ENCODE measurements around the gene ADAM10.
"Not testable (repeated sequence)": the region's sequence is repeated elsewhere in the genome, so short reads cannot be mapped to it uniquely, and the experiment has no call there.

Gene ADAM10, protein sequence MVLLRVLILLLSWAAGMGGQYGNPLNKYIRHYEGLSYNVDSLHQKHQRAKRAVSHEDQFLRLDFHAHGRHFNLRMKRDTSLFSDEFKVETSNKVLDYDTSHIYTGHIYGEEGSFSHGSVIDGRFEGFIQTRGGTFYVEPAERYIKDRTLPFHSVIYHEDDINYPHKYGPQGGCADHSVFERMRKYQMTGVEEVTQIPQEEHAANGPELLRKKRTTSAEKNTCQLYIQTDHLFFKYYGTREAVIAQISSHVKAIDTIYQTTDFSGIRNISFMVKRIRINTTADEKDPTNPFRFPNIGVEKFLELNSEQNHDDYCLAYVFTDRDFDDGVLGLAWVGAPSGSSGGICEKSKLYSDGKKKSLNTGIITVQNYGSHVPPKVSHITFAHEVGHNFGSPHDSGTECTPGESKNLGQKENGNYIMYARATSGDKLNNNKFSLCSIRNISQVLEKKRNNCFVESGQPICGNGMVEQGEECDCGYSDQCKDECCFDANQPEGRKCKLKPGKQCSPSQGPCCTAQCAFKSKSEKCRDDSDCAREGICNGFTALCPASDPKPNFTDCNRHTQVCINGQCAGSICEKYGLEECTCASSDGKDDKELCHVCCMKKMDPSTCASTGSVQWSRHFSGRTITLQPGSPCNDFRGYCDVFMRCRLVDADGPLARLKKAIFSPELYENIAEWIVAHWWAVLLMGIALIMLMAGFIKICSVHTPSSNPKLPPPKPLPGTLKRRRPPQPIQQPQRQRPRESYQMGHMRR

GRCh38 chr15:58749532-58750337 is at the start of gene ADAM10:
TSS of gene ADAM10 (minus strand) at chr15:58749707. CDS start at chr15:58749534, 173 bp downstream.
- DNase-seq (ENCODE audit: low read depth): peak; percentile 98

DNA sequence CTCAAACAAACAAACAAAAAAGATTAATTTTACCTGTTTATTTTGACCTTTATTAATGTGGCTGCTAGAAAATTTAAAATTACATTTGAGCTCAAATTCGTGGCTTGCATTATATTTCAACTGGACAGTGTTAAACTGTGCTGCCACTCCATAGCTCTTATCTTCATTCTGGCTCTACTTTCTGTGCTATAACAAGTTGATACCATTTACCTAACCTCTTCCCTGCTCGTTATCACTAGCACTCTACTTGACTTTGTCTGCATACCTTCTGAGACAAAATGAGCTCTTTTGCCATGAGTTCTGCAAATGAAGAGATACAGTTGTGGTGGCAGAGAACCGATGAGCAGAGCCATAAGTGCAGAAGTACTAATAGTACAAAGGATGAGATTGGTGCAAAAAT is 48.0 kb upstream of the ADAM10 start:
- DNase-seq (ENCODE audit: low read depth): no peak

DNA sequence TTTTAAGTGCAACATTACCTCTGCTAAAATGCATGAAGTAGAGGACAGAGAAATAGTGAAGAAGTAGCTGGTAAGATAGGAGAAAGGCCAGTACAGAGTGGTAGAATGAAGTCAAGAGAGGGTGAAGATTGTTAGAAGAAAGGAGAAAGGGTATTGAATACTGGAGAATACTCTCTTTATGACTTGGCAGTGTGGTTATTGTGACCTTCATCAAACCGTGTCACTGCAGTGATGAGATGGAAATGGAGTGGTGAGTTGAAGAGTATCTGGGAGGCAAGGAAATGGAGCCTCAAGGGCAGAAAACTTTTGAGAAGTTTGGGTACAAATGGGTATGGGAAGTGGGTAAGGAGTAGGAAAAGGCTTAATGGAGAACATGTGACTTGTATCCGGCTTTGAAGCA is 46.3 kb upstream of the ADAM10 start:
- no peak for DNase-seq (ENCODE audit: low read depth)

DNA sequence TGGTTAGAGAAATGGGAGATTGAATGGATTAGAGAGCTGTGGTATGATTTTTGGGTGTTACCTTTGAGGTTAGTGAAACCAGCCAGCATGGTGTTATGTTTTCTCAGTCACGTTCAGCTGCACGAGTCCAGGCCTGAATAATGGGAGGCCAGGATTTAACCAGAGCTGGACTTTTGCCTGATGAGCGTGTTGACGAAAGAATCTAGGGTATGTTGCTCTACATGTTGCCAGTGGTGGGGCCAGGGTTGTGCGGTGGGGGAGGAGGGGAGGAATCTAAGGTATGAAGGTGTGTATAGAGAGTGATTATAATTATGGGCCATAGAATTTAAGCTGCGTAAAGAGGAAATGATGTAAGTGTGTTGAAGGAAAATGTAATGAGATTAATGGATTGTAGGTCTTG is 44.4 kb upstream of the ADAM10 start:
- DNase-seq (ENCODE audit: low read depth): no peak

DNA sequence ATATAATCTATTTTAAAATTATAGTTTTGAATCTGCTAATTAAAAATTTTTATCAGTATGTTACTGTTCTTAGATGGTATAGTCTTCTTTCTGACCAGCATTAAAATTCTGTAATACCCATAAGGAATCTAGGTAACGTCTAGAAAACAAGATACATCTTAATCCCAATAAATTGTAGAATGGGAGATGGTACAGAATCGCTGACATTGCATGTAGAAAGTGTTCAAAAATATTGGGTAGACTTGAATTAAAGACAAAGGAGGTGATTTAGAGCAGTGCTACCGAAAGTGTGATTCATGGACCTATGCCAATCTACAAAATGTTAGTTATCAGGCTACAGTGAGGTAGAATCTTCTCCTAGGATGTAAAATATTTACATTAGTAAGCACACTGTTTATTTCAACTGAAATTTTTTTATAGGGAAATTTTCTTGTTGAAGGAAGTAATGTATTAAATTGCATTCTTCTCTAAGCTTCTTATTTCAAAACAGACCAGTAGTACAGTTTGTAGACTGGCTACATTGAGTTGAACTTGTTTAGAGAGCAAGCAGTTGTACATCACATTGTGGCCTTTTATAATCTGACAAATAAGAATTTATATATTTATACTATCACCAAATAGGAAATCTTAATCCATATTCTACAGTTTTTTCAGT is 38.7 kb upstream of the ADAM10 start:
- DNase-seq (ENCODE audit: low read depth): no peak

- DNase-seq (ENCODE audit: low read depth): no peak
Observed at GRCh38 chr15:58785355-58785754, 35.8 kb upstream of the ADAM10 start.

- DNase-seq (ENCODE audit: low read depth): no peak
Observed at GRCh38 chr15:58779554-58779953, 30.0 kb upstream of the ADAM10 start.

DNA sequence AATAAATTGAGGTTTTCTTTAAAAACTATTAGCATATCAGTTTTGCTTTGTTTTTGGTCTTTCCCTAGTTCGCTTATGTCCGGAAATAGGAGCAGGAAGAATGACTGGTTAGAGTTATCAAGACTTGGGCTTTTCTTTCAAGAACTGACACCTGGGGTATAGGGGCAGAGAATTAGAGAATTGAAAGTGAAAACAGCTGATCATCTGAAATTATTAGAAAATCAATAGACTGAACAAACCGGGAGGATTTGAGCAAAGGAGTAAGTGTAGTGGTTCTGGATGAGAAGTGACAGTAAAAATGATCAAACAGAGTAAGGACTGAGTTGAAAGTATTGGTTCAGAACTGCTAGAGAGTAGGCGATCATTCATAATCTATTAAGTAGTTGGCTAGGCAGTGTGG is 27.6 kb upstream of the ADAM10 start:
- DNase-seq (ENCODE audit: low read depth): no peak

GRCh38 chr15:58775402-58775801 is 25.9 kb upstream of the ADAM10 start:
- DNase-seq (ENCODE audit: low read depth): no peak

- DNase-seq (ENCODE audit: low read depth): no peak
Observed at GRCh38 chr15:58773024-58773423, 23.5 kb upstream of the ADAM10 start.

GRCh38 chr15:58771621-58772250 is 22.2 kb upstream of the ADAM10 start:
- no peak for DNase-seq (ENCODE audit: low read depth)

- peak; percentile 84 for DNase-seq (ENCODE audit: low read depth)
Observed at GRCh38 chr15:58770857-58771620, 21.5 kb upstream of the ADAM10 start, which contains the start of gene MINDY2. TSS of gene MINDY2 (plus strand) at chr15:58771302. CDS start at chr15:58771396, 94 bp downstream.

DNA sequence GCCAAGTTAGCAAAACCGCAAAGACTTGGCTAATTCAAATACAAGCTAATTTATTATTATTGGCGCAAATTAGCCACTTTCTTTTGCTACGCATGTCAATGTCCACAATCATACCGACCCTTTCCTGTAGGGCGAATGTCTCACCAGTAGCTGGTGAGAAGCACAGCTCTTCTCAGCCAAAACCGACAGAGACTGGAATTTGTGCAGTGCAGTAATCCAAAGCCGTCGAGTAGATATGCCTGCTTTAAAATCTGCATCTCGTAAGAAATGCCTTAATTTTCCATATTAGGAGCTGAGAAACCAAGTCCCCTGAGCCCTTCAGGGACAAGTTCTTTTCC is 21.0 kb upstream of the ADAM10 start:
- DNase-seq (ENCODE audit: low read depth): no peak

GRCh38 chr15:58768601-58769004 is 19.1 kb upstream of the ADAM10 start:
- not testable (repeated sequence) for DNase-seq (ENCODE audit: low read depth)

DNA sequence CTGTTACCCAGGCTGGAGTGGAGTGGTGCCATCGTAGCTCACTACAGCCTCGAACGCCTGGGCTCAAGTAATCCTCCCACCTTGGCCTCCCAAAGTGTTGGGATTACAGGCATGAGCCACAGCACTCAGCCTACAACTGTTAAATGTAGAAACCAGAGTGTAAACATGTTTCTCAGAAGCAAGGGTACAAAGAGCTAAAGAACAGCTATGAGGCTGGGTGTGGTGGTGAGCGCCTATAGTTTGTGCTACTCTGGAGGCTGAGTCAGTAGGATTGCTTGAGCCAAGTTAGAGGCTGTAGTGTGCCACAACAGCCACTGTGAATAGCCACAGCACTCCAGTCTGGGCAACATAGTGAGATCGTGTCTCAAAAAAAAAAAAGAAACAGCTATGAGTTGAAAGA is 16.8 kb upstream of the ADAM10 start:
- no peak for DNase-seq (ENCODE audit: low read depth)

GRCh38 chr15:58764468-58764867 is 15.0 kb upstream of the ADAM10 start:
- no peak for DNase-seq (ENCODE audit: low read depth)

GRCh38 chr15:58762731-58763130 is 13.2 kb upstream of the ADAM10 start:
- DNase-seq (ENCODE audit: low read depth): no peak

DNA sequence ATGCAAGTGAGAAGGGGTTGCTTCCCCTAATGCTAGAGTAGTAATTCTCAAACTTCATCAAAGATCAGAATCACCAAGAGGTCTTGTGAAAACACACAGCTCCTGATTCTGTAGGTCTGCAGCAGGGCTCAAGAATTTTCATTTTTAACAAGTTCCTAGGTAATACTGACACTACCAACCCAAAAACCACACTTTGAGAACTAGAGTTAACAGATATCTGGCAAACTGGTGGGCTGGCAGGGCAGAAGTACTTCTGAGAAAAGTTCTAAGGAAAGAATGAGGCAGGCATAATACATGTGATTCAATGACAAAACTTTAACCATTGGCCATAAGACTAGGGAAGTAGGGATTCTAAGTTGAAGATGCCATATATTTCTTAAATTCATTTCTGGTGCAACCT is 12.8 kb upstream of the ADAM10 start:
- DNase-seq (ENCODE audit: low read depth): no peak

DNA sequence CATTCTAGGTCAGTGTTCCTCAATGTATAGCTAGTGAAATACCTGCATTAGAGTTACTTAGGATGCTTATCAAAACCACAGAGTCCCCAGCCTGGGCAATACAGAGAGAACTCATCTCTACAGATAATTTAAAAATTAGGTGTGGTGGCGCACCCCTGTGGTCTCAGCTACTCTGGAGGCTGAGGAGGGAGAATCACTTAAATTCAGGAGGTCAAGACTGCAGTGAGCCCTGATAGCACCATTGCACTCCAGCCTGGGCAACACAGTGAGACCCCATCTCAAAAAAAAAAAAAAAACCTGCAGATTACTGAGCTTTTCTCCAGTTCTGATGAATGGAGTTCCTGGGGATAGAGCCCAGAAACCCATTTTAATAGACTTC is 11.5 kb upstream of the ADAM10 start:
- DNase-seq (ENCODE audit: low read depth): no peak

DNA sequence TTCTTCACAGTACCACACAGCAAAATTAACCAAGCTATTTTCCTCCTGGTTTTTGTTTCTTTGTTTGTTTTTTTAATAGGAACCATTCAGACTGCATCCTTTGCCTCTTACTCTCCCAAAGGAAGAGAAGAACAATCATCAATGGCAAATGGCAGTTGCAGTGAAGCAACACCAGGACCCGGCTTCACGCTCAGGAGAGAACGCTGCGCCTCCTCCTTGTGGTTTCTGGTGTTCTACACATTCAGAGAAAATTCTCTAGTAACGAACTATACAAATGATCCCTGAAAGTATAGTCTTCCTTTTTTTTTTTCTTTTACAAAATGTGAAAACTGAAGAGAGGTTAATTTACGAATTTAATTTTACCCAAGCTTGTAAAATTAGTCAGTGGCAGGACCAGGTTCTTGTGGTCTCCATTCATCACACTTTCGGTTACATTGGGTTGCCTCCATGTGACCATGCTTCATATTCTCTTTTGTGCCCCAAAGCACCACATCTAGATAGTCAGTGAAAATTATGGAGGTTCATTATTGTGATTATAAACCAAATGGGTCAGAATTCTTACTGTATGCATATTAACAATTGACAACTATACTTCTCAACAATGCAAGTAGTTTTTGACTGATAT is 11.0 kb upstream of the ADAM10 start:
- no peak for DNase-seq (ENCODE audit: low read depth)
